CD4-positive, alpha-beta T cell treated with Interleukin-4 for 4 hours (primary cell): ENCODE results near the gene TADA2A.

Experiments used
- DNase-seq: peaks from one replicate; pipeline ENCODE4 v3.0.0-alpha.2; 2020

TADA2A gene, protein sequence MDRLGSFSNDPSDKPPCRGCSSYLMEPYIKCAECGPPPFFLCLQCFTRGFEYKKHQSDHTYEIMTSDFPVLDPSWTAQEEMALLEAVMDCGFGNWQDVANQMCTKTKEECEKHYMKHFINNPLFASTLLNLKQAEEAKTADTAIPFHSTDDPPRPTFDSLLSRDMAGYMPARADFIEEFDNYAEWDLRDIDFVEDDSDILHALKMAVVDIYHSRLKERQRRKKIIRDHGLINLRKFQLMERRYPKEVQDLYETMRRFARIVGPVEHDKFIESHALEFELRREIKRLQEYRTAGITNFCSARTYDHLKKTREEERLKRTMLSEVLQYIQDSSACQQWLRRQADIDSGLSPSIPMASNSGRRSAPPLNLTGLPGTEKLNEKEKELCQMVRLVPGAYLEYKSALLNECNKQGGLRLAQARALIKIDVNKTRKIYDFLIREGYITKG

DNA sequence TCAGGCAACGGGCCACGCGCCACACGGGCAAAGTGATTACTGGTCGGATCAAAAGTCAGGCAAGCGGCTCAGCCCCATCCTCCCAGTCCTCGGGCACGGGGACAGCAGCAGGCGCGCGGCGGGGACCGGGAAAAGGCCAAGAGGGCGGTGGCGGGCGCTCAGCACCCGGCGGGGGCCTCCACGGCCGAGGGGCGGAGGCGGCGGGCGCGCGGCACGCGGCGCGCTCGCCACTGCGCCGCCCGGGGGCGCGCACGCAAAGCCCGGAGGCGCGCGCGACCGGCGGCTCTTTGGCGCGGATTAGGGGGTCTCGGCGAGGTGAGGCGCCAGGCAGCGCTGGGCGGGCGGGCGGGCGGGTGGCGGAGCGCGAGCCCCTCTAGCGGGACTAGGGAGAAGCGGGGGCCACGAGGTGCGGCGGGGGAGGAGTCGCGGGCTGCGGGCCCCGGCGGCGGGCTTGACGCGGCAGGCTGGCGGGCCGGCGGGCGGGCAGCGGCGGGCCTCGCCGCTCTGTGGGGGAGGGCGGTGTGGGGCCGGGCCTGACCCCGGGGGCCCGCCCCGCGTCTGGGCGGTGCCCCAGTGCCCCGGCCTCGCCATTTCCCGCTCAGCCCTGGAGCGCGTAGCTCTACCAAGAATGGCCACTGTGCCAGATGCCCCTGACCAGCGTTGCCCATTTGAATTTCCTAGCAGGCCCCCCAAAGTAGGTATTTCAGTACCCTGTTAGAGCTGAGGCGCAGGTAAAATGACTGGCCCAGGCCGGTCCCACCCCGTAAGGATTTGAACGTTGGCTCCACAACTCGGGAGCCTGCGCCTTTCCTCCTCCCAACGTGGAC, at the start of gene TADA2A, which contains the start of gene ACACA:
Gene TADA2A, plus strand, starts transcription at position 252 of the 827 bp plus-strand sequence. CDS start 4,480 bp downstream, outside the sequence.
Gene ACACA, minus strand, starts transcription at position 202 of the 827 bp plus-strand sequence. CDS start 537 bp downstream, outside the sequence.
- peak; percentile 62 for DNase-seq

DNA sequence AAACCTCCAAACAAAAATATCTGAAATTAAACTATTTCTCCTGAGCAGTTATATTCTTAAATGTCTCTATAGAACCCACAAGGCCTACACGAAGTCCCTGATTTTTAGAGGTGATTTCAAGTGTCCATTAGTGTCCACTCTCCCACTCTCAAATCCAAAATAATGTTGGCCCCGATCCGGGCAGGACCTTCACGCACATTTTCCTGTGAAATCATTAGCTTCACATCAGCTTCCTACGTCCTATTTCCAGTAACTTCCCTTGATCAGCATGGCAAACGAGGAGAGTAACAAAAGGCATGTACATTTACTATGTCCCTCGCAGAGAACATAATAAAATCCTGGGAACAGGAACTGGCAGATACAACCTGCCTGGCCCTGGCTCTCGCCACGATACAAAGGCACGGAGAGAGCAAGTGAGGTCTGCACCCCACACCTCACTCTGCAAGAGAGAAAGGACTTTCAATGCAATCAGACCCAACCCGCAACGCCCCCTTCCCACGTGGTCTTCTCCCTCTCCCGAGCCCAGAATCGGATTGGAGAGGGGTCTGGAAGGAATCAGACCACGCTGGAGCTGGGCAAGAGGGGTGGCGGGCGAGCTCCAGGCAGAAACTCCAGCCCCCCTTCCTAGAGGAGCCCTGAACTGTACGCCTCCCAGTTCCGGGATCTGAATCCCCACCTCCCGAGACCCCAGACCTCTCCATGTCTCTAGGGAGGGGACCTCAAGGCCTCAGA, 48.4 kb upstream of the TADA2A start:
- DNase-seq: peak; percentile 2

DNA sequence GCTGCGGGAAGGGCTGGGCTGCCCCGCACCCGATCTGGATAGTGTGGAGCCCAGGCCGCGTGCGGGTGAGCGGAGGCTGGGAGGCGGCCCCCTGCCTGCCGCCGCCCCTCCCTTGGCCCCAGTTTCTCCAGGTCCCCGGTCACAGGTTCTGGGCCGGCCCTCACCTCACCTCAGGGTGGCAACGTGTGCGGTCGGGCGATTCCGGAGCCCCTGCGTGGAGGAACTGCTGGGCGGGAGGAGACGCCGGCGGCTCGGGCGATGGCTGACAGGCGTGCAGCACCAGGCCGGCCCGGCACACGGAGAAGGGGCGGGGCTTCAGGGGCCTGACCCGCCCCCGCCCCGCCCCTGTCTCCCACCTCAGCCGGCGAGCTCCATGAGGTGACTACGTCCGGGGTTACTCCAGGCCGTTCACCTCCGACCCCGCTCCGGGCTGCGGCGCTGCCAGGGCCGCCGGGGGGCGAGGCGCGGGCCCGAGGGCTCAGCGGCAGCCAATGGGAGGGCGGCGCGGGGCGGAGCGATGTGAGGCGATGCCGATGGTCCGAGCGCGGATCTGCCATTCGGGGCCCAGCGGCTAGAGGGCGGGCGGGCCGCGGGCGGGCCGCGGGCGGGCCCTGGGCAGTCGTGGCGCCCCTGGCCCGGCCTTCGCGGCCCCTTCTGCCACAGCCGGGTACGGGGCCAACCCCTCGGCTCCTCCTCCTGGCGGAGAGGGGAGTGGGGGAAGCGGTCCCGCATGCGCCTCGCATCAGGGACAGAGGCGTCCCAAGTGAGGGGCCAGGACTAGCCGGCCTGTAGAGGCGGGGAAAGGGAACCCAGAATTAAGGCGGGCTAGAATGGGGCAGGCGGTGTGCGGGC, 47.6 kb upstream of the TADA2A start:
- DNase-seq: peak; percentile 93

DNA sequence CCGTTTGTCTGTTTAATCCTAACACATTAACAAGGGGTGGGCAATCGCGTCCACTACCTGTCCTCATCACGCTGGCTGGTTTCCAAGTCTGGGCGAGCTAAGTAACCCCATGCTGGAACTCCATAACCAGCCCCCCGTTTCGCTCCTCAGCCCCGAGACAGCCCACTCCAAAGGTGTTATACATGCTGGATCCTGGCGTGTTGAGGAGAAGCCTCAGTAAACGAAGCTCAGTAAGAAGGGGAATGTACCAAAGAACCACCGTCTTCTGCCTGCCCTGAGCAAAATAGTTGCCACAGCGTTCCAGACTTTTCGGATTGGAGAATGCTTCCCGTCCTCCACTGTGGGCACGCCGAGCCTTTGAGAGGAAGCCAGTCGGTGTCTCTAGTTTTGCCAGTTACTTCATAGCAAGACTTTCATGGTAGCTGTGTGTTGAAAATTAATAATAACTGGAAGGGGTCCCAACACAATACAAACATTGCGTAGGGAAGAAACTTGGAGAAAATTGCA, 47.0 kb upstream of the TADA2A start:
- DNase-seq: no peak

DNA sequence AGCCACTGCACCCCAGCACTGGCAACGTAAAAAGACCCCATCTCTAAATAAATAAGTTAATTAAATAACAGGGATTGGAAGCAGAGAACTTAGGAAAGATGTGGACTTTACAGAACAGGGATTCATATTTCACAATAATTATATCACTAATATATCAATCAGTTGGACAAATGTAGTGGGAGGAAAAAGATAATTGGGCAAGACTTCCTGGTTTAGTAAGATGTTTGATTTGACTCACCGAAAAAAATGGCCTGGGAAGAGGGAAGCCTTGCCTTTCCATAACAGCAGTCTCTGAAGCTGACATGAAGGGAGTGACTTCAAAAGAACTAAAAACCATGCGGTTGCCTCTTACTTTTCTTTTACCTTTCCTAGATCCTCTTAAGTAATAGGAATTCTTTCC, 46.1 kb upstream of the TADA2A start:
- no peak for DNase-seq

DNA sequence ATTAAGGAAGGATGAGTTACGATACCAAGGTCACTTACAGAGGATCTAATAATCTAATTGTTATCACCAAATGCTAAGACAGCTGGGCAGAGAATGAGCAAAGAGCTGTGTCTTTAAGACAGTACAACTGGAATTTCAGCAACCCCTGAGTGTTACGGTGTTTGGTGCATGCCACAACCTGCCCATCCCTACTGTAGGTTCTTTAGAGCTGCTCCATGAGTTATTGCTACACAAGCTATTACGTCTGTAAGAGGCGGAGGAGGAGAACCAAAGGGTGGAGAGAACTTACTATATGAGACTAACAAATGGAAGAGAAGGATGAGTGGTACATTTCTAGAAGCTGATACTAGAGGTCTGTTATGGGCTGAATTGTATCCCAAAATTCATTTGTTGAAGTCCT, 45.1 kb upstream of the TADA2A start:
- DNase-seq: no peak

- no peak for DNase-seq
These were observed 41.1 kb upstream of the TADA2A start for GRCh38 chr17:37365589-37365988.

DNA sequence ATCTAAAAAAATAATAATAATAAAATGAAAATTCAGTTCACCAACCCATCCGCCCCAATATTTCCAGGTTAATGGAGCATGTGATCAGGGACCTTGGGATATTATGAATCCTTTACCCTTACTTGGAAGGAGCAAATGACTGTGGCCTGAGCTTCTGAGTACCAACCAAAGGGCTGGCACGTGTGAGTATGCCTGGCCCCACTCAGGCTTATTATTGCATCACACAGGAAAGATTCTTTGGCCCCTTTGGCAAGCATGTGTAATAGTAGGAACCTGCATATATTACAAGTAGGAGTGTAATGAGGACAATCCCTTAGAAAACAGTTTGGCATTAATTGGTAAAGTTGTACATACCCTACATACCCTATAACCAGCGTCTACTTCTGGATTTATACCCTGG, 38.1 kb upstream of the TADA2A start:
- DNase-seq: no peak

DNA sequence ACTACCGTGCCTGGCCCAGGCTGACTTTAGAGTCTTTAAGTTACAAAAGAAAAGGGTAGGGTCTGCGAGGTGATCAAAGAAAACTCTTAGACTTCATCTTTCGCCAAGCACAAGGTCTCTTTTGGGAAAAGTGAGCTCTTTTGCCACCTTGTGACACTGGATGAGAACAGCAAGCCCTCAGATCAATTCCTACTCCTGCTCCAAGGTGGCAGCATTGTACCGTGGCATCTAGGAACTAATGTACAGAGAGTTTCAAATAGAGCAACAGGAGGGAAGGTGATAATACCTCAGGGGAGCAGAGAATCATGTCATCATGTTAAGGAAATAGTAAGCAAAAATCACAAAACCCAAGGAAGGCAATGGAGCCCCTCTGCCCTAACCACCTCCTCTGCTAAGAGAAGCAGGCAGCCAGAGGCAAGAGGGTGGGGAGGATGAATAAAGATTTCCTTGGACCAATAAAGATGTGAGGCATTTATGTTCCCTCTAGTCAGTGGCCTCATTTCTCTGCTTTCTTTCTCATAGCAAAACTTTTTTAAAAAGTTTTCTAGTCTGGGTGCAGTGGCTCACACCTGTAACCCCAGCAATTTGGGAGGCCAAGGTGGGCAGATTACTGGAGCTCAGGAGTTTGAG, 33.0 kb upstream of the TADA2A start:
- DNase-seq: peak; percentile 66

DNA sequence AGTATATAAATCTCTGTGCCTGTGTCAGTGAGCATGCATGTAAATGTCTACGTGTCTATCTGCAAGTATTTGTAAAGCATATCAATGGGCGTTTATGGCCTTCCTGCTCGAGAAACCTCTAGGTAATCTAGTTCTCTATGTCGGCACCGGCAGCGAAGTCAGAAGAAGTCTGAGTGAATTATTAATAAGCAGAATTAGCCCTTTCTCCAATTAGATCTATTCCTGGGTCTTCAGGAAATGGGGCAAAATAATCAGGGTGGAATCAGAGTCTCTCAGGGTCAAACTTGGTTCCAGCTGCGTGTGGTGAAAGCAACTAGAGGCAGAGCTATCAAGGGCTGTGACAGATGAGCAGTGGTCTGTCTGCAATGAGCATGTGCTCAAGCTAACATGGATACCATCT, 31.0 kb upstream of the TADA2A start, which contains the start of gene C17orf78:
Gene C17orf78, plus strand, starts transcription at position 280 of the 400 bp plus-strand sequence. Its CDS starts 108 bp downstream, at position 388.
- DNase-seq: no peak

DNA sequence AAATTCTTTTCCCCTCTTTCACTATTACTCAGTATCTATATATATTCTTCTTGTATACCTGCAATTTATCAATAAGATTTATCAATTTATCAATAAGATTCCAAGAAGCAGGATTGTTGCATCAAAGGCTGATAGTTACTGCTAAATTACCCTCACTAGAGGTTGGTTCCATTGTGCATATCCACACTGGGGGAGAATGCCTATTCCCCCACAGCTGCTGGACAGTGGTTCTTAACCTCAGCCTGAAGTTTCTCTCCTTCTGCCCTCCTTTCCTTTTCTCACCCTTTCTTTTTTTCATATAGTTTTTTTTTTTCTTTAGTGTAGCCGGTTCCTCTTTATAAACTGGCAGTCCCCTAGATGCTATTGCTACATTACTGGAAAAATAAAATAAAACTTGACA, 24.6 kb upstream of the TADA2A start:
- no peak for DNase-seq

- DNase-seq: no peak
These were observed 22.0 kb upstream of the TADA2A start for GRCh38 chr17:37384560-37385149.

DNA sequence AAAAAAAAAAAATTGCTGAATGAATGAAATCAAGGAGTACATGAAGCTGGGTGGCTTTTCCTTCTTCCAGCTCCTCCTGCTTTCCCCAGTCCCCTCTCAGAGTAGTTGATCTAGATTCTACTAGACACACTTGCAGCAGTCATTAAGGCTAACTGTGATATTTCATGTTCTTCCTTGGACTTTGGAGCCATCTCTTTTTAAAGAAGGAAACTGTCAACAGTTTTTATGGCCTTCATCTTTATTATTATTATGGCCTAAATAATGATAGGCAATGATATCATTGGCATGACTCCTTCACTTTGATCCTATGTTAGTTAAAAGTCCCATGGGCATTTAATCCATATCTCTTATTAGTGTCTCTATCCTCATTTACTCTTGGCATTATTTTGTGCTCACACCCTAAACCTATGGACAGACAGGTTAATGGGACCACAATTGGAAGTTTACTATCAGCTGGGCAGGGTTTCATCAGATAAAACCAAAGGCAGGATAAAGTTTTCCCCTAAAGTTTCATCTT, 21.2 kb upstream of the TADA2A start:
- no peak for DNase-seq

DNA sequence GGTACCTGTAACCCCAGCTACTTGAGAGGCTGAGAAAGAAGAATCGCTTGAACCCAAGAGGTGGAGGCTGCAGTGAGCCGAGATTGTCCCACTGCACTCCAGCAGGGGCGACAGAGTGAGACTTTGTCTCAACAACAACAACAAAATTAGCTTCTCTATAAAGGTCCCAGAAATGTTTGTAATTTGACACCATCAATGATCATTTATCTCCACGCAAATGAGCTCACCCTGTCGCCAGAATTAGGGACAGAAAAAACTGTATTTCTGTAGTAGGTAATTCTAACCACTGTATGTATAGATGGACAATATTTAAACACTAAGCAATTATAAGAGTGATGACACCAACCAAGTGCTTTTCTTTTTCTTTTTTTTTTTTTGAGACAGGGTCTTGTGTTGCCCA, 20.2 kb upstream of the TADA2A start:
- no peak for DNase-seq

GRCh38 chr17:37388266-37388665, 18.4 kb upstream of the TADA2A start:
- DNase-seq: no peak

DNA sequence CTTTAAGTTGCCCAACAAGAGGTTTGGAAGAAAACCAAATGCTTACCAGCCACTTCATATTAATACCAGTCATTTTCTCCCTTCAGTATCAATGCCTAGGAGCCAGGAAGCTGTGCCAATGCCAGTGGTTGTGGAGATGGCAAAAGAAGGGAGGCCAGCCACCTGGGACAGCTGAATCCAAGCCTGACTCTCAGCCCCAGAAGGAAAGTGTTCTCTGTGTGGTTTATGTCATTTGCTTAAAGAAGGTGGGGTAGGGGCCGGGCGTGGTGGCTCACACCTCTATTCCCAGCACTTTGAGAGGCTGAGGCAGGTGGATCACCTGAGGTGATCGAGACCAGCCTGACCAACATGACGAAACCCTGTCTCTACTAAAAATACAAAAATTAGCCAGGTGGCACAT, 17.5 kb upstream of the TADA2A start:
- no peak for DNase-seq

- no peak for DNase-seq
These were observed 15.5 kb upstream of the TADA2A start for GRCh38 chr17:37391146-37391545.

GRCh38 chr17:37392024-37392590, 14.6 kb upstream of the TADA2A start:
- no peak for DNase-seq

DNA sequence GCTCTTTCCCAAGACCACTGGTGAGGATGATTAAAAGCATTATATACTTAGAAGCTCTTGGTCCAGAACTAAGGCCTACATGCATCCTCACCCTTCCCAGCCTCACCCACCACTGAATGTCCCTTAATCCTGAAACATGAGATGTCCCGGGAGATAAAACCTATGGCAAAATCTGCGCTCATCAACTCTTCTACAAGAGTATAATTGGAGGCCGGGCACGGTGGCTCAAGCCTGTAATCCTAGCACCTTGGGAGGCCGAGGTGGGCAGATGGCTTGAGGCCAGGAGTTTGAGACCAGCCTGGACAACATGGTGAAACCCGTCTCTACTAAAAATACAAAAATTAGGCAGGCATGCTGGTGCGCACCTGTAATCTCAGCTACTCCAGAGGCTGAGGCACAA, 13.3 kb upstream of the TADA2A start:
- no peak for DNase-seq

- no peak for DNase-seq
These were observed 7.4 kb upstream of the TADA2A start for GRCh38 chr17:37399265-37399803.
